IMR-90 (cell line): ENCODE measurements around the gene FCRL6. TPM values are rescaled to one million over a fixed set of nuclear protein-coding genes. Genes with fewer than 3 reads are reported as not detected.

Experiments used
- ATAC-seq: fragments of 200-7000 bp; cut with Tn5 transposase; 2 replicates; pipeline ENCODE4 v1.9.1; 2020; ENCODE audit warnings: low read depth, mild to moderate bottlenecking, moderate library complexity
- BruUV-seq: library from RNA; stranded (reverse); fragments of 400-500 nt; replicated peaks from 2 replicates; lab custom pipeline; 2021; lab: Mats Ljungman, UMichigan
- CTCF ChIA-PET: fragments of 300-600 bp; formaldehyde crosslinking; extraction: SDS; loops from one replicate; lab custom pipeline; 2021; ENCODE audit warnings: antibody characterized with exemption; lab: Yijun Ruan, JAX
- POLR2A ChIA-PET: fragments of 300-600 bp; sonication (Branson Sonifier 250); formaldehyde crosslinking; loops from one replicate; lab custom pipeline; 2022; ENCODE audit warnings: antibody characterized with exemption; ENCODE audit not compliant: unreplicated experiment; lab: Charles Lee
- DNase-seq: peaks from one replicate; pipeline ENCODE4 v3.0.0; 2013
- H2AFZ ChIP-seq: replicated peaks from 2 replicates; pipeline ENCODE3; 2013; ENCODE audit warnings: low read length, mild to moderate bottlenecking; ENCODE audit not compliant: poor library complexity
- H2AK5ac ChIP-seq: 2 replicates; pipeline ENCODE4 v1.6.1; 2013; ENCODE audit warnings: low read depth, low read length, inconsistent platforms
- H2AK9ac ChIP-seq: replicated peaks from 2 replicates; pipeline ENCODE3; 2013; ENCODE audit warnings: mild to moderate bottlenecking, low read depth, low read length, moderate library complexity; ENCODE audit not compliant: poor library complexity
- H2BK120ac ChIP-seq: 2 replicates; pipeline ENCODE4 v1.6.1; 2013; ENCODE audit warnings: low read depth, low read length, inconsistent platforms
- H2BK15ac ChIP-seq: 3 replicates; pipeline ENCODE4 v1.6.1; 2013; ENCODE audit warnings: low read depth, low read length, inconsistent platforms
- H2BK20ac ChIP-seq: 2 replicates; pipeline ENCODE4 v1.6.1; 2013; ENCODE audit warnings: low read depth, mild to moderate bottlenecking, inconsistent platforms, low read length, moderate library complexity
- H2BK5ac ChIP-seq: 2 replicates; pipeline ENCODE4 v1.6.1; 2013; ENCODE audit warnings: mild to moderate bottlenecking, low read depth, low read length, inconsistent platforms; ENCODE audit not compliant: poor library complexity, severe bottlenecking
- H3K14ac ChIP-seq: replicated peaks from 2 replicates; pipeline ENCODE4 v1.6.1; 2013; ENCODE audit warnings: low read depth, low read length, inconsistent platforms
- H3K18ac ChIP-seq: 2 replicates; pipeline ENCODE4 v1.6.1; 2013; ENCODE audit warnings: low read depth, low read length, control low read depth
- H3K23ac ChIP-seq: 2 replicates; pipeline ENCODE4 v1.6.1; 2013; ENCODE audit warnings: low read depth, low read length, inconsistent platforms
- H3K27ac ChIP-seq: 2 replicates; pipeline ENCODE4 v1.5.1; 2013; ENCODE audit warnings: mild to moderate bottlenecking, control low read depth, low read length; ENCODE audit not compliant: insufficient read depth
- H3K27me3 ChIP-seq: 2 replicates; pipeline ENCODE4 v1.6.1; 2013; ENCODE audit warnings: low read length; ENCODE audit not compliant: control insufficient read depth, insufficient read depth
- H3K36me3 ChIP-seq: 2 replicates; pipeline ENCODE4 v1.6.1; 2013; ENCODE audit warnings: low read length, mixed read lengths; ENCODE audit not compliant: control insufficient read depth, insufficient read depth
- H3K4ac ChIP-seq: 2 replicates; pipeline ENCODE4 v1.6.1; 2013; ENCODE audit warnings: low read depth, low read length, inconsistent platforms
- H3K4me1 ChIP-seq: 2 replicates; pipeline ENCODE4 v1.6.1; 2013; ENCODE audit warnings: low read length, mixed read lengths; ENCODE audit not compliant: control insufficient read depth, insufficient read depth
- H3K4me2 ChIP-seq: 2 replicates; pipeline ENCODE4 v1.6.1; 2013; ENCODE audit warnings: low read depth, mild to moderate bottlenecking, control low read depth, low read length, moderate library complexity
- H3K4me3 ChIP-seq: 2 replicates; pipeline ENCODE4 v1.5.1; 2013; ENCODE audit warnings: low read depth, mild to moderate bottlenecking, control low read depth, low read length, moderate library complexity; ENCODE audit not compliant: insufficient read depth
- H3K56ac ChIP-seq: 2 replicates; pipeline ENCODE4 v1.6.1; 2013; ENCODE audit warnings: low read length, inconsistent platforms; ENCODE audit not compliant: insufficient read depth; ENCODE audit errors: extremely low read depth
- H3K79me1 ChIP-seq, 2 experiments: 2 replicates each; pipeline ENCODE4 v1.6.1; 2013; ENCODE audit warnings: low read length in 2 of 2, inconsistent platforms in 1 of 2, low read depth in 1 of 2
- H3K9ac ChIP-seq: 2 replicates; pipeline ENCODE4 v1.6.1; 2013; ENCODE audit warnings: low read depth, low read length, control low read depth
- H3K9me1 ChIP-seq: 2 replicates; pipeline ENCODE4 v1.6.1; 2013; ENCODE audit warnings: low read length, inconsistent platforms; ENCODE audit not compliant: insufficient read depth
- H3K9me3 ChIP-seq: 2 replicates; pipeline ENCODE4 v1.6.1; 2013; ENCODE audit warnings: low read length; ENCODE audit not compliant: control insufficient read depth, insufficient read depth
- H4K20me1 ChIP-seq: 2 replicates; pipeline ENCODE4 v1.6.1; 2013; ENCODE audit warnings: low read length, inconsistent platforms; ENCODE audit not compliant: insufficient read depth
- H4K5ac ChIP-seq: 2 replicates; pipeline ENCODE4 v1.6.1; 2013; ENCODE audit warnings: mild to moderate bottlenecking, low read depth, low read length, control low read depth
- H4K8ac ChIP-seq, 2 experiments: 2 replicates each; pipeline ENCODE4 v1.6.1; 2013; ENCODE audit warnings: low read depth in 2 of 2, low read length in 2 of 2, control low read depth in 1 of 2, inconsistent platforms in 1 of 2
- H4K91ac ChIP-seq: 2 replicates; pipeline ENCODE4 v1.6.1; 2013; ENCODE audit warnings: low read depth, low read length, inconsistent platforms; ENCODE audit not compliant: insufficient read depth
- BHLHE40 ChIP-seq: fragments of 150-350 bp; IDR thresholded peaks from 2 replicates; pipeline ENCODE4 v1.6.1; 2016; ENCODE audit warnings: mild to moderate bottlenecking, low read depth, low read length
- CEBPB ChIP-seq: IDR thresholded peaks from 2 replicates; pipeline ENCODE4 v1.6.1; 2012; ENCODE audit warnings: low read depth, low read length, improper control_type of control experiment
- CHD1 ChIP-seq: IDR thresholded peaks from 2 replicates; pipeline ENCODE4 v1.6.1; 2012; ENCODE audit warnings: low read depth, low read length, improper control_type of control experiment
- CTCF ChIP-seq: conservative IDR thresholded peaks from 2 replicates; pipeline ENCODE4 v1.5.1; 2012; ENCODE audit warnings: mild to moderate bottlenecking, low read depth, low read length, improper control_type of control experiment
- ELK1 ChIP-seq: fragments of 150-350 bp; IDR thresholded peaks from 2 replicates; pipeline ENCODE4 v1.6.1; 2016; ENCODE audit warnings: low read depth, mild to moderate bottlenecking, low read length, moderate library complexity, borderline replicate concordance
- FOS ChIP-seq: fragments of 150-350 bp; IDR thresholded peaks from 2 replicates; pipeline ENCODE4 v1.6.1; 2016; ENCODE audit warnings: low read depth, low read length
- MAFK ChIP-seq: IDR thresholded peaks from 2 replicates; pipeline ENCODE4 v1.6.1; 2012; ENCODE audit warnings: low read depth, low read length, improper control_type of control experiment
- MAZ ChIP-seq: IDR thresholded peaks from 2 replicates; pipeline ENCODE4 v1.6.1; 2012; ENCODE audit warnings: low read depth, mild to moderate bottlenecking, low read length, improper control_type of control experiment, moderate library complexity, borderline replicate concordance
- MXI1 ChIP-seq: IDR thresholded peaks from 2 replicates; pipeline ENCODE4 v1.6.1; 2012; ENCODE audit warnings: low read depth, mild to moderate bottlenecking, low read length, moderate library complexity, borderline replicate concordance
- NFE2L2 ChIP-seq: fragments of 150-350 bp; IDR thresholded peaks from 2 replicates; pipeline ENCODE4 v1.6.1; 2016; ENCODE audit warnings: low read depth, mild to moderate bottlenecking, low read length
- POLR2A ChIP-seq: IDR thresholded peaks from 2 replicates; pipeline ENCODE4 v1.6.1; 2012; ENCODE audit warnings: mild to moderate bottlenecking, low read depth, low read length
- RAD21 ChIP-seq: IDR thresholded peaks from 2 replicates; pipeline ENCODE4 v1.6.1; 2012; ENCODE audit warnings: low read length, improper control_type of control experiment
- RCOR1 ChIP-seq: IDR thresholded peaks from 2 replicates; pipeline ENCODE4 v1.6.1; 2012; ENCODE audit warnings: mild to moderate bottlenecking, low read length, improper control_type of control experiment; ENCODE audit not compliant: insufficient replicate concordance
- RFX5 ChIP-seq: IDR thresholded peaks from 2 replicates; pipeline ENCODE4 v1.8.0; 2012; ENCODE audit warnings: low read depth, mild to moderate bottlenecking, low read length, moderate library complexity
- SMC3 ChIP-seq: fragments of 150-350 bp; IDR thresholded peaks from 2 replicates; pipeline ENCODE4 v1.6.1; 2016; ENCODE audit warnings: low read depth, mild to moderate bottlenecking, antibody characterized with exemption, low read length, moderate library complexity
- WGBS, 2 experiments: methylation state at CpG; one replicate each; pipeline versions ENCODE4 v1.1.5 to v1.1.7; 2013; ENCODE audit warnings: missing lambda C conversion rate in 2 of 2; ENCODE audit not compliant: insufficient read length in 1 of 2; ENCODE audit errors: extremely low coverage in 2 of 2; 5-methylcytosine and 5-hydroxymethylcytosine counted together
- dilution Hi-C: fragments of 300-500 bp; cut with HindIII; formaldehyde crosslinking; loops from one replicate; pipeline ENCODE4 v1.14.3; 2018; ENCODE audit warnings: low sequenced_read_pairs; ENCODE audit not compliant: unreplicated experiment
- in situ Hi-C: fragments of 300-500 bp; cut with MboI; formaldehyde crosslinking; loops from 3 replicates; pipeline ENCODE4 v1.14.3; 2019; ENCODE audit warnings: low sequenced_read_pairs, inconsistent platforms, mixed read lengths
- intact Hi-C: fragments of 100-400 bp; cut with micrococcal nuclease; formaldehyde crosslinking; loops from 2 replicates; pipeline ENCODE4 v1.10.0; 2022
- polyA plus RNA-seq, 3 experiments: library from polyadenylated mRNA; depleted of rRNA; stranded (reverse); fragments of >200 nt; gene quantifications; 2 replicates each; pipeline ENCODE4 v1.2.3, GENCODE V29; 2012; ENCODE audit warnings: low replicate concordance in 1 of 3
- total RNA-seq: library from RNA; depleted of rRNA; stranded (reverse); fragments of >200 nt; gene quantifications from 2 replicates; pipeline ENCODE4 v1.2.3, GENCODE V29; 2012
- TF ChIP-seq, protein P1 (sequence below): fragments of 150-350 bp; IDR thresholded peaks from 2 replicates; pipeline ENCODE4 v1.6.1; 2017; ENCODE audit warnings: mild to moderate bottlenecking, antibody characterized with exemption, low read length, low read depth

Gene FCRL6
- total and polyA plus RNA-seq, 2 of the 4 experiments (the other 2 are of a cell fraction): not detected

DNA sequence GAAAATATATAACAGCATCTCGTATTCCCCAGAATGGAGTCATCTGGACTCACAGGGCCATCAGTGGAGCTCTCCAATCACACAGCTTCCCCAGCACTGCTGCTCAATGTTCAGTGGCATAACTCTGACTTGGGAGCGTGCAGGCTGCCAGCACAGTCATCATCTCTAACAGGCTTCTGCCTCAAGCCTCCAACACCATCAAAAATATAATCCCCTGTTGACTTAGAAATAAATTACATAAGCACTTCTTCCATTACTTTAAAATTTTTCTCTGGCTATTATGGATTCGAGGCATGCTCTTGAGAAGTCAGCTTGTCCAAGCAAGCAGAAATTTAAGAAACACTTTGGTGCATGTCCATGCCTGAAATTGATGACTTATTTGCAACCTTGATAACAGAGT lies 15.2 kb upstream of the FCRL6 start:
- no peak overlapping the region for H3K23ac ChIP-seq

More for the DNA sequence above, 15.2 kb upstream of the FCRL6 start:
- no peak overlapping the region for H2BK15ac ChIP-seq
- H3K4ac ChIP-seq: no peak overlapping the region
- no peak overlapping the region for H2AK9ac ChIP-seq
- DNase-seq: peak; percentile 15
- no CpG with 5 or more reads among the region's 3 CpGs for WGBS, 2 experiments
- no peak overlapping the region for H4K8ac ChIP-seq
- H2BK20ac ChIP-seq: no peak overlapping the region
- no peaks in the 10 kb centered on the region for H3K79me1 ChIP-seq
- H3K4me1 ChIP-seq: no peaks in the 10 kb centered on the region
- no peak overlapping the region for H2AFZ ChIP-seq
- H3K4me2 ChIP-seq: no peak overlapping the region
- dilution Hi-C loops (loop anchor here (25.0 kb wide), 1 partner anchor 100 kb away; no protein-coding TSS in a partner anchor), intact Hi-C loops (no loop called here), in situ Hi-C loops (loop anchor here (10.0 kb wide), 2 partner anchors 218 to 248 kb away; partner anchors contain the start of gene PIGM)
- no peak overlapping the region for H3K9ac ChIP-seq
- H3K14ac ChIP-seq: no peak overlapping the region
- no peak overlapping the region for H4K5ac ChIP-seq
- ChIA-PET POLR2A (no interaction called here), CTCF (interaction anchor here (1.1 to 2.7 kb wide), 2 partner anchors 12 to 17 kb away, joined by 3 to 12 read pairs; no protein-coding TSS in a partner anchor)
- no TSS peak for BruUV-seq
- no peak overlapping the region for H2BK5ac ChIP-seq
- no peak overlapping the region for H3K56ac ChIP-seq
- no peak overlapping the region for H2BK120ac ChIP-seq
- H3K9me3 ChIP-seq: no peaks in the 10 kb centered on the region
- ATAC-seq: peak; percentile 48; the same call in 1 of the 2 replicates
- peaks cover 4% of the 10 kb centered on the region for H3K27me3 ChIP-seq
- no peaks in the 10 kb centered on the region for H3K36me3 ChIP-seq
- H2AK5ac ChIP-seq: no peak overlapping the region
- no peak for TF ChIP-seq RCOR1
- TF ChIP-seq MXI1: no peak
- TF ChIP-seq BHLHE40: no peak
- TF ChIP-seq SMC3: no peak
- TF ChIP-seq FOS: no peak
- no peak for TF ChIP-seq CHD1
- TF ChIP-seq, protein P1, sequence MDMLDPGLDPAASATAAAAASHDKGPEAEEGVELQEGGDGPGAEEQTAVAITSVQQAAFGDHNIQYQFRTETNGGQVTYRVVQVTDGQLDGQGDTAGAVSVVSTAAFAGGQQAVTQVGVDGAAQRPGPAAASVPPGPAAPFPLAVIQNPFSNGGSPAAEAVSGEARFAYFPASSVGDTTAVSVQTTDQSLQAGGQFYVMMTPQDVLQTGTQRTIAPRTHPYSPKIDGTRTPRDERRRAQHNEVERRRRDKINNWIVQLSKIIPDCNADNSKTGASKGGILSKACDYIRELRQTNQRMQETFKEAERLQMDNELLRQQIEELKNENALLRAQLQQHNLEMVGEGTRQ: no peak
- TF ChIP-seq POLR2A: no peak
- no peak for TF ChIP-seq CTCF
- no peak for TF ChIP-seq RFX5
- TF ChIP-seq ELK1: no peak
- TF ChIP-seq MAFK: no peak
- no peak for TF ChIP-seq CEBPB
- TF ChIP-seq MAZ: no peak
- TF ChIP-seq RAD21: no peak
- no peak for TF ChIP-seq NFE2L2
- no peak overlapping the region for H3K4me3 ChIP-seq
- no peak overlapping the region for H3K27ac ChIP-seq
- no peaks in the 10 kb centered on the region for H4K20me1 ChIP-seq
- H3K9me1 ChIP-seq: no peaks in the 10 kb centered on the region; the same call in 1 of the 2 replicates
- H4K91ac ChIP-seq: no peak overlapping the region
- H3K18ac ChIP-seq: no peak overlapping the region
